GM18511 (cell line): ENCODE results near the gene TMEM178B.

ENCODE experiments used
- ATAC-seq: cut with Tn5 transposase; IDR thresholded peaks from one replicate; pipeline ENCODE4 v1.9.1; 2021; ENCODE audit warnings: mild to moderate bottlenecking, moderate library complexity; ENCODE audit not compliant: unreplicated experiment

Gene TMEM178B

DNA sequence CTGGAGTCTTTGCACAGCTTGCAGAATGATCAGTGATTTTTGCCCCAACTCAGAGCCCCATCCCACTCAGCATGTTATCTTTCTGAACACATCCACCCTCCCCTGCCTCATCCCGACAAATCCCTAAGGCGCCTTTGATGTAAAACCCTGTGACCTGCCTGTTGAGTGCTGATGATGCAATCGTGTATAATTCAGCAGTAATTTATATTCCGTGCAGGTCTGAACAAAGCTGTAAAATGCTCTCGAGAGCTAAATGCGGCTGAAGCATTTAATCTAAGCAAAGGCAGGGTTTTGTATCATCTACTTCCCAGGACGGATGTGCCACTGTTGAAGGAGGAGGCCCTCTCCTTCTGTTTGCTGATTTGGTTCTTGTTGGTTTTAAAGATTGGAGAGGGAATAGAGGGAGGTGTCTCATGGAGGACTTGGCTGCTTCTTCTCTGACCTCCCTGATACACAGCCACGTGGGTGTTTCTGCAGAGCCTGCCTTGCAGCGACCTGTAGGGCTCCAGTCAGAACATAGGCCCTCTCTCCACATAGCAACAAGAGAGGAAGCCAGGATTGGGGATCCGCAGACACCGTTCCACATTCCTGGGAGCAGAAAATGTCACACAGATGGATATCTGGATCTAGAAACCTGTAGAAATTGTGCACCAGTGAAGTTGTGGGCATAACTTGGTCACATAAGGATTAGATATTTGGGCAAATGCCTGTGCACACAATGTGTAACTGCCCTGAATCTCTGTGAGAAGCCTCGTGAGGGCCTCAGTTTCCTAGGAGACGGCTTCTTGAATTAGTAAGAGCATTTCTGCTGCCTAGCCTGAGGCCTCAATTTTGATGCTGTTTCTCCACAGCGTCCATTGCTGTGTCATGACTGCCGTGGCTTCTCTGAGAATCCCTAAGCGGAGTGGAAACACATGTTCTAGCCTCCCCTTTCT is 387.2 kb downstream of the TMEM178B start:
- ATAC-seq: no peak

GRCh38 chr7:141461924-141462323 is 388.1 kb downstream of the TMEM178B start:
- ATAC-seq: no peak

GRCh38 chr7:141462958-141463357 is 389.1 kb downstream of the TMEM178B start:
- ATAC-seq: no peak

DNA sequence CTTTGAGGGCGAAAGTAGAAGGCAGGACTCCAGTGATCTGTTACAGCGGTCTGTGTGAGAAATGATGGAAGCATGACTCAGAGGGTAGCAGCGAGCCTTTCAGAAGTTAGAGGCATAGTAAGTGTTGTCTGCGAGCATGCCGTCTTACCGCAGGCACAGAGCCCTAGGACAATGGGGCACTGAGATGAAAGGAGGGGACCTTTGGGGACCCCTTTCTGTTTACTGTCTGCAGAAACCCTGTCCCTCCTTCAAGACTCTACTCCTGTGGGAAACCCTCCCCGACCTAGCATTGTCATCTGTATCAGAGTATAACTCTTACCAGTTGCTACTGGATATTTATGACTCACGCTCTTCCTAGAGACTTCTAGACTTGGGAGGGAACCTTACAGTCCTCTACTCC is 390.1 kb downstream of the TMEM178B start:
- no peak for ATAC-seq

- ATAC-seq: no peak
Measured at GRCh38 chr7:141464551-141464950, 390.7 kb downstream of the TMEM178B start.

- ATAC-seq: no peak
Measured at GRCh38 chr7:141466151-141466904, 392.5 kb downstream of the TMEM178B start.

DNA sequence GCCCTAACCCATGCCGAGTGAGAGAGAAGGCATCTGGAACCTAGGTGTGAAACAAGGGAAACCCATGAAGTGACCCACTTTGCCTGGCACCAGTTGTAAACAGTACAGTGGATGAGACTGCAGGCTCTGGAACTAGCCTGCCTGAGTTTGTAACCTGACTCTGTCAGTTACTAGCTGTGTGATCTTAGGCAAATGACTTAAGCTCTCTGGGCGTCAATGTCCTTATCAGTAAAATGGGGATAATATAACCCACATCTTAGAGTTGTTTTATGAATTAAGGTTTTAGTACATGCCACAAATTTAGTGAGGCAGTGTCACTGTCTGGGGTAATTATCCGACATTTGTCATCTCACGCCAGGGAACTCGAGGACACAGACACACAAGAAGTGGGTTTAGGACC is 394.5 kb downstream of the TMEM178B start:
- ATAC-seq: no peak

- ATAC-seq: no peak
Measured at GRCh38 chr7:141475679-141476078, 401.8 kb downstream of the TMEM178B start.

DNA sequence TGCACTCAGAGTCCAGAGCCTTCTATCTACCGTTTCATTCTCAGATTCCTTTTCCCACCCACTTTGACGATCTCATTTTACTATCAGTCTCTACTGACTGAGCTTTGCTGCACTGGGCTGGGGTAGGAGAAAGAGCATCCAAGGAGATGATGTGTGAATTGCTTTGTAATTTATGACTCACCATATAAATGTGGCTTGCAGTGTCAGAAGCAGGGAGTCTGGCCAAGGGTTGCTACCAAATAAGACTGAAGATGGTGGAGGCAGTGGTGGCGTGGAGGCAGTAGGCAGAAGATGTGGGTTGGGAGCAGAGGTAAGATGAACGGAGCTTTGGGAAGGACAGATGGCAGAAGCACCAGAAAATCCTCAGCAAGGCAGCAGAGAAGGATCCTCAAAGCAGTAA is 404.0 kb downstream of the TMEM178B start:
- no peak for ATAC-seq

GRCh38 chr7:141478845-141479244 is 405.0 kb downstream of the TMEM178B start:
- ATAC-seq: no peak

DNA sequence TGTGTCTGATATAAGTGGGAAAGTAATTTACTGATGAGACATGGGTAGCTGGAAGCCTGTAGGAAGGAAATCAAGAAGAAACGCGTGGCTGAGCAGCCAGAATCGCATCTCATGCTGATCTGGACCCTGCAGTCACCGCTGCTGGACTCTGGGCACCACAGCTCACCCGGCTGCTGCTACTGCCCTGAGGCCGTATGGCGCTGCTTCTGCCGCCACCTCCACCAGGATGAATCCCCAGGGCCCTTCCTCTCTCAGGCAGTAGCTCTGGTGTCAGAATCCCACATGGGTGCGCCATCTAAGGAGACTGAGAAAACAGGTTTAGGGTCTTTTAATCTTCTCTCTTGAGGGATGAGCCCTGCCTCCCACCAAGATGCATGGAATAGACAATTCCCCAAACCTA is 407.1 kb downstream of the TMEM178B start:
- ATAC-seq: no peak

- no peak for ATAC-seq
Measured at GRCh38 chr7:141481971-141482370, 408.1 kb downstream of the TMEM178B start.

GRCh38 chr7:141483044-141483443 is 409.2 kb downstream of the TMEM178B start:
- no peak for ATAC-seq

DNA sequence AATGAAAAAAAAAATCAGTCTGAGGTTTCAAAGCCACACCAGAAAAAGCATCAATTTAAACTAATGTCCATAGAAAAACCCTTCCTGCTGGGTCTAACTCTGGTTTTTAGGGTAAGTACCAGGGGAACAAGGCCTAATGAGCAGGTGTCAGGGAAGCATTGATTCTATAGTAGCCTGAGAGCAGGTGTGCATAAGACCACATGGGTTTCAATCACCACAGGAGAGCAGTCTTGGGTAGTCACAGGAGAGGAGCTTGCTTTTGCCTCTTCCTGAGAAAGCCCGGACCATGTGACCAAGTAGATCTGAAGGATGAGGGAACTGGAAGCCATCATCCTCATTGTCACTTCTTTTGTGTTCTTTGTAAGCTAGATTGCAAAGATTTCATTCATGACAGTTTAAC is 411.0 kb downstream of the TMEM178B start:
- ATAC-seq: no peak

GRCh38 chr7:141486959-141487358 is 413.1 kb downstream of the TMEM178B start:
- ATAC-seq: no peak

GRCh38 chr7:141490474-141490873 is 416.6 kb downstream of the TMEM178B start:
- no peak for ATAC-seq

DNA sequence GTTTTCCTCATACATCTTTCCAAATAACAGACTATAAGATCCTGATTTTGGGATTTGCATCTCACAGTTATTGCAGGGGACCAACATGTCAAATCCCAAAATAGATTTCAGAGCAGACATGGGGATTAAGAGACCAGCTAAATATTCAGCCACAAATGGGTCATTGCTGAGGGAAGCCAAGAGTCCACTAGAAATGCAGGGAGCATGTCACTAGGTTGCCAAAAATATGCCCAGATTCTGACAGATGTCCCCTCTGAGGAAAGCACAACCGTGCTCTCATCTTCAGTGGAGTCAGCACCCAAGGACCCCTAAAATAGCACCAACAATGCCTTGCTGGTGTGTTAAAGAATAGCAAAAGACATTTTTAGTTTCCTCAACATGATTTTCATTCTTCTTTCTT is 421.2 kb downstream of the TMEM178B start:
- no peak for ATAC-seq

DNA sequence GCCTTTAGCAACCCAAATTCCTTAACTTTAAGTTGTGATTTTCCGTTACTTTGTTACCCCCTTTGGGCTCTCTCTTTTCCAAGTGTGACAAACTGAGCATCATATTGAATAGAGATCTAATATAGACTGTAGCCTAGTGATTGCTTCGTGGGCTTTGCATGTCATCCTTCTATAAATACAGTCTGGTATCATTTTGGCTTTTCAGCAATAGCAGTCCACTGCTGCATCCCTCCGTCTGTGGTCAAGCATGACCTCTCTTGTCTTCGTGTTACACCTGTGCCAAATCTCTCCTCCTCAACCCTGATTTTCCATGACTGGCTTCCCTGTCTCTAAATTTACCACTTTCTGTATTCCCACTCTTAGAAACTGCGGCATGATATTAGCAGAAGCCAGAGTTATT is 423.5 kb downstream of the TMEM178B start:
- no peak for ATAC-seq

DNA sequence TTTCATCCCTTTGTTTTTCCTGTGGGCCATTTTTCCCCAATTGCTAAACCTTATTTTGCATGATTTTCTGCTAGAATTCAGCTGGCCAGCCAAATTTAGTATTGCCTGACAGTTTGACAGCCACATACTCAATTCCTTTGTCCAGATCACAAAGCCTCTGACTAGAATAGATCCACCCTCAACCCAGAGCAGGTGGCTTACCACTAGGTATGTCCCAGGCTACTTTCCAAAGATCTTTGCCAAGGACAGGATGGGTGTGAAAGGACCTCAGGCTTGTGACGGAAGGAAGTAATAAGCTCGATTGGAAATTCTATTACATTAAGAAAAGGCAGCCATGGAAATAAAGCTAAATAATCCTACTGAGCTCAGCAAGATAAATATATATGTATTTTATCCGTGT is 426.7 kb downstream of the TMEM178B start:
- ATAC-seq: no peak

- ATAC-seq: no peak
Measured at GRCh38 chr7:141501451-141501850, 427.6 kb downstream of the TMEM178B start.

DNA sequence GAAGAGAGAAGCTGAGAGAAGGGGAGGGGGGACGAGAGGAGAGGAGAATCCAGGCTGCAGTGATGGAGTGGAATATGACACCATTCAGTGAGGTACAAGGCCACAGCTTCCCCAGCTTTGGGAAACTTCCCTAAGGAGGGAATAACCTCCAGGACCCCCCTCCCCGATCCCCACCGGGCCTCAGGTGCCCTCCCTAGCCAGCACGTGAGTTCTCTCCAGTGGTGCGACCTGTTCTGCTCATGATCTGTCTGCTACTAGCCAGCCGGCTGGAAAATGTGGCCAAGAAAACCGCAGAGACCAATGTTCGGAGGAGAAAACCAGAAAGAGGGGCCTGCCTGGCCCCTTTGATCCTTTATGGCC is 437.4 kb downstream of the TMEM178B start:
- no peak for ATAC-seq
